ENCODE data around the gene DDX1.

Gene DDX1

GRCh38 chr2:15622614-15623480 is 31.2 kb downstream of the DDX1 start:
- TF ChIP-seq ZFX (IDR thresholded peaks at IDR 0.05; ENCODE audit: borderline replicate concordance) (no peak), CTCF (IDR thresholded peaks at IDR 0.05) (no peak)
- H3K27ac ChIP-seq: no peak overlapping the region

GRCh38 chr2:15623481-15623796 is 31.8 kb downstream of the DDX1 start:
- TF ChIP-seq CTCF (IDR thresholded peaks at IDR 0.05) (no peak), ZFX (IDR thresholded peaks at IDR 0.05; ENCODE audit: borderline replicate concordance) (no peak)
- H3K27ac ChIP-seq: no peak overlapping the region

- no peak for TF ChIP-seq ZFX (IDR thresholded peaks at IDR 0.05; ENCODE audit: borderline replicate concordance)
- TF ChIP-seq CTCF (IDR thresholded peaks at IDR 0.05): no peak
Observed at GRCh38 chr2:15623898-15624541, 32.4 kb downstream of the DDX1 start.

GRCh38 chr2:15624903-15625302 is 33.2 kb downstream of the DDX1 start:
- no peak overlapping the region for H3K27ac ChIP-seq
- no peak for TF ChIP-seq CTCF (IDR thresholded peaks at IDR 0.05)
- TF ChIP-seq ZFX (IDR thresholded peaks at IDR 0.05; ENCODE audit: borderline replicate concordance): no peak

More at GRCh38 chr2:15623898-15624541, 32.4 kb downstream of the DDX1 start:
- H3K27ac ChIP-seq: no peak overlapping the region

GRCh38 chr2:15625344-15626036 is 33.8 kb downstream of the DDX1 start:
- no peak for TF ChIP-seq ZFX (IDR thresholded peaks at IDR 0.05; ENCODE audit: borderline replicate concordance)
- no peak for TF ChIP-seq CTCF (IDR thresholded peaks at IDR 0.05)
- no peak overlapping the region for H3K27ac ChIP-seq

- TF ChIP-seq CTCF (IDR thresholded peaks at IDR 0.05): no peak
- TF ChIP-seq ZFX (IDR thresholded peaks at IDR 0.05; ENCODE audit: borderline replicate concordance): no peak
- no peak overlapping the region for H3K27ac ChIP-seq
Observed at GRCh38 chr2:15626126-15626525, 34.5 kb downstream of the DDX1 start.
